HCT116 (cell line): ENCODE results near the gene TNFRSF21.

ENCODE experiments used
- EZH2 ChIP-seq: fragments of 200-600 bp; sonication (generic); IDR thresholded peaks from 2 replicates; pipeline ENCODE4 v1.6.1; 2017; ENCODE audit warnings: antibody characterized with exemption, mixed run types
- POLR2AphosphoS5 ChIP-seq: IDR thresholded peaks from 2 replicates; pipeline ENCODE4 v1.6.1; 2011; ENCODE audit warnings: mild to moderate bottlenecking, low read depth, low read length, moderate library complexity
- YY1 ChIP-seq: IDR thresholded peaks from 2 replicates; pipeline ENCODE4 v1.6.1; 2011; ENCODE audit warnings: low read length, low read depth, moderate library complexity, mild to moderate bottlenecking; ENCODE audit not compliant: insufficient replicate concordance; ENCODE audit errors: extremely low read depth
- TF ChIP-seq, protein P1 (sequence below), 3 experiments: fragments of 200-600 bp in 1 of 3; sonication (generic) in 1 of 3; IDR thresholded peaks in 2 of 3; conservative IDR thresholded peaks in 1 of 3; 2 replicates each; pipeline ENCODE4 v1.5.1; 2012 to 2017; ENCODE audit warnings: low read depth in 2 of 3, low read length in 2 of 3, antibody characterized with exemption in 1 of 3, borderline replicate concordance in 1 of 3, control low read depth in 1 of 3, mild to moderate bottlenecking in 1 of 3, mixed read lengths in 1 of 3, mixed run types in 1 of 3, moderate library complexity in 1 of 3; ENCODE audit not compliant: insufficient read depth in 1 of 3
- TF ChIP-seq, protein P2 (sequence below): IDR thresholded peaks from 2 replicates; pipeline ENCODE4 v1.6.1; 2011; ENCODE audit warnings: mild to moderate bottlenecking, low read length, moderate library complexity; ENCODE audit not compliant: insufficient replicate concordance; ENCODE audit errors: extremely low read depth

GRCh38 chr6:47351621-47352020, 41.9 kb upstream of the TNFRSF21 start:
- TF ChIP-seq, protein P1, sequence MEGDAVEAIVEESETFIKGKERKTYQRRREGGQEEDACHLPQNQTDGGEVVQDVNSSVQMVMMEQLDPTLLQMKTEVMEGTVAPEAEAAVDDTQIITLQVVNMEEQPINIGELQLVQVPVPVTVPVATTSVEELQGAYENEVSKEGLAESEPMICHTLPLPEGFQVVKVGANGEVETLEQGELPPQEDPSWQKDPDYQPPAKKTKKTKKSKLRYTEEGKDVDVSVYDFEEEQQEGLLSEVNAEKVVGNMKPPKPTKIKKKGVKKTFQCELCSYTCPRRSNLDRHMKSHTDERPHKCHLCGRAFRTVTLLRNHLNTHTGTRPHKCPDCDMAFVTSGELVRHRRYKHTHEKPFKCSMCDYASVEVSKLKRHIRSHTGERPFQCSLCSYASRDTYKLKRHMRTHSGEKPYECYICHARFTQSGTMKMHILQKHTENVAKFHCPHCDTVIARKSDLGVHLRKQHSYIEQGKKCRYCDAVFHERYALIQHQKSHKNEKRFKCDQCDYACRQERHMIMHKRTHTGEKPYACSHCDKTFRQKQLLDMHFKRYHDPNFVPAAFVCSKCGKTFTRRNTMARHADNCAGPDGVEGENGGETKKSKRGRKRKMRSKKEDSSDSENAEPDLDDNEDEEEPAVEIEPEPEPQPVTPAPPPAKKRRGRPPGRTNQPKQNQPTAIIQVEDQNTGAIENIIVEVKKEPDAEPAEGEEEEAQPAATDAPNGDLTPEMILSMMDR (IDR thresholded peaks at IDR 0.05 in 2 of 3, conservative IDR thresholded peaks at IDR 0.05 in 1 of 3; ENCODE audit: borderline replicate concordance in 1 of 3, insufficient read depth in 1 of 3, low read depth in 2 of 3, low read length in 2 of 3), result no peak
- TF ChIP-seq, protein P2, sequence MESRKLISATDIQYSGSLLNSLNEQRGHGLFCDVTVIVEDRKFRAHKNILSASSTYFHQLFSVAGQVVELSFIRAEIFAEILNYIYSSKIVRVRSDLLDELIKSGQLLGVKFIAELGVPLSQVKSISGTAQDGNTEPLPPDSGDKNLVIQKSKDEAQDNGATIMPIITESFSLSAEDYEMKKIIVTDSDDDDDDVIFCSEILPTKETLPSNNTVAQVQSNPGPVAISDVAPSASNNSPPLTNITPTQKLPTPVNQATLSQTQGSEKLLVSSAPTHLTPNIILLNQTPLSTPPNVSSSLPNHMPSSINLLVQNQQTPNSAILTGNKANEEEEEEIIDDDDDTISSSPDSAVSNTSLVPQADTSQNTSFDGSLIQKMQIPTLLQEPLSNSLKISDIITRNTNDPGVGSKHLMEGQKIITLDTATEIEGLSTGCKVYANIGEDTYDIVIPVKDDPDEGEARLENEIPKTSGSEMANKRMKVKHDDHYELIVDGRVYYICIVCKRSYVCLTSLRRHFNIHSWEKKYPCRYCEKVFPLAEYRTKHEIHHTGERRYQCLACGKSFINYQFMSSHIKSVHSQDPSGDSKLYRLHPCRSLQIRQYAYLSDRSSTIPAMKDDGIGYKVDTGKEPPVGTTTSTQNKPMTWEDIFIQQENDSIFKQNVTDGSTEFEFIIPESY, result no peak
- TF ChIP-seq YY1 (no peak), POLR2AphosphoS5 (no peak), EZH2 (no peak)
